ENCODE results near the gene ZNF827.

The ZNF827 gene

GRCh38 chr4:145784036-145784435 is 154.6 kb downstream of the ZNF827 start:
- peak; percentile 41 to 43 for DNase-seq

- DNase-seq = no peak
These were observed 155.9 kb downstream of the ZNF827 start for GRCh38 chr4:145782756-145783155.

GRCh38 chr4:145781351-145781750 is 157.3 kb downstream of the ZNF827 start:
- DNase-seq = no peak

- no peak for DNase-seq
These were observed 159.3 kb downstream of the ZNF827 start for GRCh38 chr4:145779319-145779801.

- DNase-seq = no peak
These were observed 162.4 kb downstream of the ZNF827 start for GRCh38 chr4:145776208-145776607.

- DNase-seq = no peak
These were observed 163.2 kb downstream of the ZNF827 start for GRCh38 chr4:145775406-145775805.

- DNase-seq = no peak
These were observed 164.2 kb downstream of the ZNF827 start for GRCh38 chr4:145774473-145774872.

- no peak for DNase-seq
These were observed 164.9 kb downstream of the ZNF827 start for GRCh38 chr4:145773581-145774234.

- no peak for DNase-seq
These were observed 166.3 kb downstream of the ZNF827 start for GRCh38 chr4:145772347-145772746.

- DNase-seq = no peak
These were observed 168.5 kb downstream of the ZNF827 start for GRCh38 chr4:145770124-145770523.

GRCh38 chr4:145769450-145770037 is 169.1 kb downstream of the ZNF827 start:
- no peak for DNase-seq

GRCh38 chr4:145766273-145766672 is 172.3 kb downstream of the ZNF827 start:
- DNase-seq = no peak

- DNase-seq = no peak
These were observed 175.2 kb downstream of the ZNF827 start for GRCh38 chr4:145763399-145763798.

GRCh38 chr4:145762719-145763118 is 175.9 kb downstream of the ZNF827 start:
- no peak for DNase-seq

- DNase-seq = no peak
These were observed 177.4 kb downstream of the ZNF827 start for GRCh38 chr4:145760961-145761929.

- peak; percentile 43 to 45 for DNase-seq
These were observed 178.4 kb downstream of the ZNF827 start for GRCh38 chr4:145760176-145760575.

- no peak for DNase-seq
These were observed 181.4 kb downstream of the ZNF827 start for GRCh38 chr4:145757188-145757587.

- DNase-seq = peak in 1 of 2 experiments; percentile 38
These were observed 182.4 kb downstream of the ZNF827 start for GRCh38 chr4:145756244-145756643.

- DNase-seq = peak; percentile 44 to 47
These were observed 182.8 kb downstream of the ZNF827 start for GRCh38 chr4:145755802-145756201.

GRCh38 chr4:145743641-145744040 is 195.0 kb downstream of the ZNF827 start:
- DNase-seq = no peak

GRCh38 chr4:145740806-145741205 is 197.8 kb downstream of the ZNF827 start:
- no peak for DNase-seq

- no peak for DNase-seq
These were observed 198.8 kb downstream of the ZNF827 start for GRCh38 chr4:145739845-145740244.

GRCh38 chr4:145736241-145736831 is 202.3 kb downstream of the ZNF827 start:
- no peak for DNase-seq

Measured in activated T-cell treated with anti-CD3 and anti-CD28 coated beads, Interleukin-2, amount 50 U/mL, for 48 hours (primary cell).